Trophoblast cell (in vitro differentiated cells and primary cell): ENCODE results near the gene SCYL3.

ENCODE experiments used
- DNase-seq, 2 donors: peaks; one replicate each; pipeline ENCODE4 v3.0.0-alpha.2; 2016
- H2AFZ ChIP-seq: 2 replicates; pipeline ENCODE4 v1.6.1; 2013; ENCODE audit warnings: low read length, moderate library complexity, mild to moderate bottlenecking; ENCODE audit not compliant: insufficient read depth, poor library complexity
- H2AK5ac ChIP-seq: 2 replicates; pipeline ENCODE4 v1.6.1; 2013; ENCODE audit warnings: mild to moderate bottlenecking, low read length
- H2BK120ac ChIP-seq: 2 replicates; pipeline ENCODE4 v1.6.1; 2013; ENCODE audit warnings: low read length, mild to moderate bottlenecking, moderate library complexity; ENCODE audit not compliant: insufficient read depth, poor library complexity
- H2BK12ac ChIP-seq: 2 replicates; pipeline ENCODE4 v1.6.1; 2013; ENCODE audit warnings: mild to moderate bottlenecking, low read length, moderate library complexity
- H2BK5ac ChIP-seq: 2 replicates; pipeline ENCODE4 v1.6.1; 2013; ENCODE audit warnings: low read length, low read depth, moderate library complexity, mild to moderate bottlenecking; ENCODE audit not compliant: poor library complexity
- H3K14ac ChIP-seq: 2 replicates; pipeline ENCODE4 v1.6.1; 2013; ENCODE audit warnings: mild to moderate bottlenecking, low read length
- H3K18ac ChIP-seq: 2 replicates; pipeline ENCODE4 v1.6.1; 2013; ENCODE audit warnings: mild to moderate bottlenecking, low read length
- H3K23ac ChIP-seq: 2 replicates; pipeline ENCODE4 v1.6.1; 2013; ENCODE audit warnings: low read length
- H3K27ac ChIP-seq: 2 replicates; pipeline ENCODE4 v1.5.1; 2013; ENCODE audit warnings: low read depth, mild to moderate bottlenecking, inconsistent platforms, low read length, moderate library complexity
- H3K27me3 ChIP-seq: 2 replicates; pipeline ENCODE4 v1.6.1; 2013; ENCODE audit warnings: inconsistent platforms, mild to moderate bottlenecking, low read length, moderate library complexity; ENCODE audit not compliant: insufficient read depth
- H3K36me3 ChIP-seq, 2 experiments: 1 replicate in 1 of 2; 2 replicates in 1 of 2; pipeline ENCODE4 v1.6.1; 2013; ENCODE audit warnings: low read length in 2 of 2, mild to moderate bottlenecking in 2 of 2, moderate library complexity in 1 of 2; ENCODE audit not compliant: insufficient read depth in 2 of 2, control insufficient read depth in 1 of 2
- H3K4ac ChIP-seq: 2 replicates; pipeline ENCODE4 v1.6.1; 2013; ENCODE audit warnings: low read depth, mild to moderate bottlenecking, low read length, moderate library complexity
- H3K4me1 ChIP-seq, 2 experiments: 1 replicate in 1 of 2; 2 replicates in 1 of 2; pipeline ENCODE4 v1.6.1; 2013; ENCODE audit warnings: low read length in 2 of 2, mild to moderate bottlenecking in 2 of 2, moderate library complexity in 1 of 2; ENCODE audit not compliant: insufficient read depth in 2 of 2, control insufficient read depth in 1 of 2
- H3K4me2 ChIP-seq: 2 replicates; pipeline ENCODE4 v1.6.1; 2013; ENCODE audit warnings: inconsistent platforms, mild to moderate bottlenecking, low read length, moderate library complexity
- H3K4me3 ChIP-seq: 2 replicates; pipeline ENCODE4 v1.5.1; 2013; ENCODE audit warnings: mild to moderate bottlenecking, low read depth, low read length, inconsistent platforms
- H3K79me1 ChIP-seq: one replicate; pipeline ENCODE4 v1.6.1; 2013; ENCODE audit warnings: low read length
- H3K79me2 ChIP-seq: 2 replicates; pipeline ENCODE4 v1.6.1; 2013; ENCODE audit warnings: low read length, mild to moderate bottlenecking; ENCODE audit not compliant: control insufficient read depth, insufficient read depth, poor library complexity
- H3K9ac ChIP-seq: 2 replicates; pipeline ENCODE4 v1.6.1; 2013; ENCODE audit warnings: mild to moderate bottlenecking, low read length
- H3K9me3 ChIP-seq: 2 replicates; pipeline ENCODE4 v1.6.1; 2013; ENCODE audit warnings: low read depth, mild to moderate bottlenecking, control low read depth, inconsistent platforms, low read length; ENCODE audit not compliant: insufficient read depth
- H4K12ac ChIP-seq: 2 replicates; pipeline ENCODE4 v1.6.1; 2013; ENCODE audit warnings: low read depth, mild to moderate bottlenecking, low read length, moderate library complexity
- H4K8ac ChIP-seq: 2 replicates; pipeline ENCODE4 v1.6.1; 2013; ENCODE audit warnings: low read depth, mild to moderate bottlenecking, low read length, moderate library complexity
- H4K91ac ChIP-seq: one replicate; pipeline ENCODE4 v1.6.1; 2013; ENCODE audit warnings: low read depth, mild to moderate bottlenecking, low read length, moderate library complexity
- WGBS: extraction: QIAGEN DNeasy Blood & Tissue Kit; methylation state at CpG from one replicate; pipeline ENCODE4 v1.1.7; 2013; ENCODE audit warnings: missing lambda C conversion rate; ENCODE audit not compliant: insufficient read length, insufficient coverage; ENCODE audit errors: extremely low coverage; 5-methylcytosine and 5-hydroxymethylcytosine counted together

The SCYL3 gene

GRCh38 chr1:169904834-169905233, 11.1 kb upstream of the SCYL3 start:
- H3K4me2 ChIP-seq = no peak overlapping the region
- H4K91ac ChIP-seq = no peak overlapping the region
- no peak overlapping the region for H4K12ac ChIP-seq
- H3K14ac ChIP-seq = no peak overlapping the region
- no peak overlapping the region for H4K8ac ChIP-seq
- H3K18ac ChIP-seq = no peak overlapping the region
- no peaks in the 10 kb centered on the region for H3K9me3 ChIP-seq
- H3K27me3 ChIP-seq = no peaks in the 10 kb centered on the region
- no peak overlapping the region for H2BK12ac ChIP-seq
- no CpG with 5 or more reads among the region's 1 CpG for WGBS
- H3K79me1 ChIP-seq = no peaks in the 10 kb centered on the region
- H2BK120ac ChIP-seq = no peak overlapping the region
- no peak overlapping the region for H3K23ac ChIP-seq
- no peak overlapping the region for H3K27ac ChIP-seq
- no peak overlapping the region for H2AK5ac ChIP-seq
- no peak overlapping the region for H2AFZ ChIP-seq
- no peaks in the 10 kb centered on the region for H3K36me3 ChIP-seq
- peaks cover 0 to under 1% of the 10 kb centered on the region in 2 experiments for H3K4me1 ChIP-seq
- no peak overlapping the region for H2BK5ac ChIP-seq
- H3K4ac ChIP-seq = no peak overlapping the region
- no peaks in the 10 kb centered on the region for H3K79me2 ChIP-seq
- no peak overlapping the region for H3K9ac ChIP-seq
- no peak for DNase-seq
- H3K4me3 ChIP-seq = no peak overlapping the region

- H2BK12ac ChIP-seq = no peak overlapping the region
- H3K4me2 ChIP-seq = no peak overlapping the region
- H4K12ac ChIP-seq = no peak overlapping the region
- no peak overlapping the region for H3K4ac ChIP-seq
- no peaks in the 10 kb centered on the region for H3K27me3 ChIP-seq
- no peak overlapping the region for H3K9ac ChIP-seq
- no peak for DNase-seq
- no peak overlapping the region for H3K27ac ChIP-seq
- H3K18ac ChIP-seq = no peak overlapping the region
- peaks cover 0 to 1% of the 10 kb centered on the region in 2 experiments for H3K4me1 ChIP-seq
- H2AFZ ChIP-seq = no peak overlapping the region
- no peaks in the 10 kb centered on the region for H3K9me3 ChIP-seq
- H4K91ac ChIP-seq = no peak overlapping the region
- H3K79me2 ChIP-seq = no peaks in the 10 kb centered on the region
- no peaks in the 10 kb centered on the region for H3K36me3 ChIP-seq
- H3K23ac ChIP-seq = no peak overlapping the region
- no peaks in the 10 kb centered on the region for H3K79me1 ChIP-seq
- no CpG with 5 or more reads among the region's 5 CpGs for WGBS
- no peak overlapping the region for H2BK120ac ChIP-seq
- H4K8ac ChIP-seq = no peak overlapping the region
- no peak overlapping the region for H2AK5ac ChIP-seq
- no peak overlapping the region for H2BK5ac ChIP-seq
- no peak overlapping the region for H3K14ac ChIP-seq
- H3K4me3 ChIP-seq = no peak overlapping the region
Observed at GRCh38 chr1:169902751-169903150, 9.1 kb upstream of the SCYL3 start.

DNA sequence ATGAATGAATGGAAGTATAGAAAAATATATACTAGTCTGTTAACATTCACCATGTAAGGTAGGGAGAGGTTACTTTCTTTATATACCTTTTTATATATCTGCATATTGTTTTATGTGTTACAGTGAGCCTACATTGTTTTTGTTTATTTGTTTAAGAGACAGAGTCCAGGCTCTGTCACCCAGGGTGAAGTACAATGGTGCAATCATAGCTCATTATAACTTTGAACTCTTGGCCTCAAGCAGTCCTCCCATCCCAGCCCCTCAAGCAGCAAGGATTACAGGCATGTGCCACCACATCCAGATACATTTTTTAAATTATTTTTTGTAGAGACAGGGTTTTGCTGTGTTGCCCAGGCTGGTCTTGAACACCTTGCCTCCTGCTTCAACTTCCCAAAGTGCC, 7.4 kb upstream of the SCYL3 start:
- Histone ChIP-seq H3K27ac (no peak overlapping the region), H3K27me3 (no peaks in the 10 kb centered on the region), H2BK12ac (no peak overlapping the region), H3K18ac (no peak overlapping the region), H2AFZ (no peak overlapping the region), H3K9me3 (no peaks in the 10 kb centered on the region), H4K12ac (no peak overlapping the region), H3K4me2 (no peak overlapping the region), H3K79me1 (no peaks in the 10 kb centered on the region), H3K4me1 (peaks cover 0 to 1% of the 10 kb centered on the region in 2 experiments), H3K23ac (no peak overlapping the region), H4K8ac (no peak overlapping the region), H4K91ac (no peak overlapping the region), H3K9ac (no peak overlapping the region), H2BK120ac (no peak overlapping the region), H2AK5ac (no peak overlapping the region), H3K4ac (no peak overlapping the region), H3K79me2 (no peaks in the 10 kb centered on the region), H3K14ac (no peak overlapping the region), H3K4me3 (no peak overlapping the region), H2BK5ac (no peak overlapping the region), H3K36me3 (no peaks in the 10 kb centered on the region)
- no peak for DNase-seq

DNA sequence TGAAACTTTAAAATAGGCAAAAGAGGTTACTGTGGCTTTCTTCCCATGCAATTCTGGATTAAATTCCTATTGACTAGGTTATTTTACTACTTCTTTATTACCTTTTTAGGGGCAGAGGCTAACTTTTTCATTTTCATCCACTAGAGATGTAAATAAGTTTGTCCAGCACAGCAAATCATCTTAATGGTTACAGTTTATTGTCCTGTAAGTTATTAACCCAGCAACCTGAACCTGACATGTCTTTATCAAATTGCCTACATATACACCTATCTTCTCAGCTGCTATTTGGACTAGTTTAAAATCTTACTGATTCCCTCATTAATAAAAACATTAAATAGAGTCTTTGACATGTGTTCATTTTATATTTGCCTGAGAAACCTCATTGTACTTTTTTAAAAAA, 6.9 kb upstream of the SCYL3 start:
- Histone ChIP-seq H4K8ac (no peak overlapping the region), H3K79me2 (no peaks in the 10 kb centered on the region), H3K4me3 (no peak overlapping the region), H2BK120ac (no peak overlapping the region), H3K4ac (no peak overlapping the region), H3K4me2 (no peak overlapping the region), H3K9ac (no peak overlapping the region), H3K23ac (no peak overlapping the region), H2AK5ac (no peak overlapping the region), H2BK5ac (no peak overlapping the region), H2AFZ (no peak overlapping the region), H3K27me3 (no peaks in the 10 kb centered on the region), H2BK12ac (no peak overlapping the region), H3K4me1 (peaks cover 0 to 1% of the 10 kb centered on the region in 2 experiments), H3K36me3 (no peaks in the 10 kb centered on the region), H3K14ac (no peak overlapping the region), H4K91ac (no peak overlapping the region), H4K12ac (no peak overlapping the region), H3K27ac (no peak overlapping the region), H3K9me3 (no peaks in the 10 kb centered on the region), H3K18ac (no peak overlapping the region), H3K79me1 (no peaks in the 10 kb centered on the region)
- DNase-seq = no peak
